ENCODE results near the gene PTPRN2.

PTPRN2 gene

GRCh38 chr7:158098125-158099030, 489.2 kb downstream of the PTPRN2 start:
- DNase-seq: no peak

DNA sequence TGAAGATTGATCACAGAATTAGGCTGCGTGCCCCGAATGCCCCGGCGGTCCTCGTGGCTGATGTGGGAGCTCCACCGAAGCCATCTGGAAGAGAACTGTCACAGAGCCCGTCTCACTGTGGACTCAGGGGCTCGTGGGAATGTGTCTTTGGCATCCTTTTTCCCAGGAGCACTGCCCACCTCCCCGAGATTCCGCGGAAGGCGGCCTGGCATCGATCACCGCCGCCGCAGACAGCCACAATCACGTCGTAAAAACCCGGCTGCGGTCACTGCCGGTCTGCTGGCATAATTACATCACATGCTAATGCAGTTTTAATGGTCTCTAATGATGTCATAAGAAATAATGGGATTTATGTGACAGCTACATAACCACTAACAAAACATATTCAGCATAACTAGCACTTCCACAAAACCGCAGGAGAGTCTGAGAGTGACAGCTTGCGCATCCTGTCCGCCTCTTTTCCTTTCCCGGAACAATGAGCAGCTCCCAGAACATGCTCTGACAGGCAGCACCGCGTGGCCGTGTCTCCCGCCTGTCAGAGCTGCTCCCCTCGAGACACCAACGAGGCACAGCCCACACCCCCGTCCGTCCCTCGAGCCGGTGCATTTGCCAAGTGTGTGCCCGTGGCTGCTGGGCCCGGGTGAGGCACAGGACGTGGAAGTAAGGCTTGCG, 490.0 kb downstream of the PTPRN2 start:
- no peak for DNase-seq

DNA sequence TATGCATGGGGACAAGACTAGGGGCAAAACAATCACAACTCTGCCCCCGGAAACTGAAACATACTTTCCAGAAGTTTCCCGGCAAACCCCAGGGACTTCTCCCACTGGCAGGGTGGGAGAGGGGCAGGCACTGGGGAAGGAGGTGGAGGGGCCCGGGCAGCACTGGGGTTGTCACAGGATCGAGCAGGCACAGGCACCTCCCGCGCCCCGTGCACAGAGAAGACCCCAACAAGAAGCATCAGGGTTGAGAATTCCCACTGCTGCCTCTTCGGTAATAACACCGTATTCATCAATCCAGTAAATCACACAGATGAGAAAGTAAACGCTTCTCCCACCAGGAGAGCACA, 490.5 kb downstream of the PTPRN2 start:
- DNase-seq: no peak

DNA sequence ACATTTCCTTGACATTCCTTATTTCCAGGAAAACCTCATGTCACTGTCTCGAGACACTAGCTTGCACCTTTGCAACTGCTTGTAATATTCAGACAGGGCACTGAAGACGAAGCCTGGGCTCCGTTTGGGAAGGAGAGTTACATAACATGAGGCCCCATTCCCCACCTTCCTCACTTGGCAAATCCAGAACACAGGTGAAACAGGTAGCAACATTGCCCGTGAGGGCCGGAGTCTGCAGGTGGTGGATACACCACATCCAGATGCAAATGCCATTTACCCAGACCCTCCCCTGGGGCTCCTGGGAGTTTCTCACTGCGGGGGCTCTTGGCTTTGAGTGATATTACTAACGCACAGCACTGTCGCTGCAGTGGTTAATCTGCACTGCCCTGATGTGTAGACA, 491.0 kb downstream of the PTPRN2 start:
- no peak for DNase-seq

DNA sequence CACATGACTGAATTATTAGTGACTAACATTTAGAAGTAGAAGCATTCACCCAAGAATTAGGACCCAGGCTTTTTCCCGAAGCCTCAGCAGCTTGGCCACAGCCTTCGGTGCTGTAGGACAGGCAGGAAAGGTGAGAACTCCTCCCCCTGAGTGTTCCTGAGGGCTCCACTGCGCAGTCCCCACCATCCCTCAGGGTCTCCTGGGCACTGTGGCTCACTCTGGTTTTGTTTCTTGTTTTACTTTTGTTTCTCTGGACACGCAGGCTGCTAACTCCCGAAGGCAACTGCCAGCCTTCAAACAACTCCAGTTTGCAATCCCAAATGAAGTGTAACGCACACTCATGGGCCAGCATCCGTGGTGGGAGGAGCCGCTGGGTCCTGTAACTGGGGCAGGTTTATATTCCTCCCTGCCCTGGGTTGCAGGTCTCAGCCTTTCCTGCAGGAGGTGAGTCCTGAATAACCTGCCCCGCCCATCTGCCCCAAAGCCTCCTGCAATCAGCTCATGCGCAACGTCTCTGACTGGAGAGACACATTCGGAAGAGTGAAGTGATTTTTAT, 492.9 kb downstream of the PTPRN2 start:
- no peak for DNase-seq

- no peak for DNase-seq
Observed at GRCh38 chr7:158094046-158094445, 493.6 kb downstream of the PTPRN2 start.

- no peak for DNase-seq
Observed at GRCh38 chr7:158093156-158093796, 494.3 kb downstream of the PTPRN2 start.

DNA sequence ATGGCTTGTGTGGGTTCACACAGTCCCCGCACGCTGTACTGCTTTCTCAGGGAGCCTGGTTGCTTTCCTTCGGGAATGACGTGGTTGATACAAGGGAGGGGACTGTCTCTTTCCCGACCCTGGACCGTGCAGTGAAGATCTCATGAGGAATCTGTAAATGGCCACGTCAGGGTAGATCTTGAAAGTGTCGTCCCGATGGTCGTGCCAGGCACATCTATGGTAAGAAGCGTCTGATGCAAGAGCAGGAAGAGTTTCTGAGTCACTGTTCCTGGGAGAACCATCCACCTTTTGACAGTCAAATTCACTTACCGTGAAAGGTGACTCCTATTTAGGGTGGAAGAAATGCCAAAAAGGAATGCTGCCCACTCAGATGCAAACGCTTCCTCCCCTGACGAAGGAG, 500.4 kb downstream of the PTPRN2 start:
- DNase-seq: no peak

DNA sequence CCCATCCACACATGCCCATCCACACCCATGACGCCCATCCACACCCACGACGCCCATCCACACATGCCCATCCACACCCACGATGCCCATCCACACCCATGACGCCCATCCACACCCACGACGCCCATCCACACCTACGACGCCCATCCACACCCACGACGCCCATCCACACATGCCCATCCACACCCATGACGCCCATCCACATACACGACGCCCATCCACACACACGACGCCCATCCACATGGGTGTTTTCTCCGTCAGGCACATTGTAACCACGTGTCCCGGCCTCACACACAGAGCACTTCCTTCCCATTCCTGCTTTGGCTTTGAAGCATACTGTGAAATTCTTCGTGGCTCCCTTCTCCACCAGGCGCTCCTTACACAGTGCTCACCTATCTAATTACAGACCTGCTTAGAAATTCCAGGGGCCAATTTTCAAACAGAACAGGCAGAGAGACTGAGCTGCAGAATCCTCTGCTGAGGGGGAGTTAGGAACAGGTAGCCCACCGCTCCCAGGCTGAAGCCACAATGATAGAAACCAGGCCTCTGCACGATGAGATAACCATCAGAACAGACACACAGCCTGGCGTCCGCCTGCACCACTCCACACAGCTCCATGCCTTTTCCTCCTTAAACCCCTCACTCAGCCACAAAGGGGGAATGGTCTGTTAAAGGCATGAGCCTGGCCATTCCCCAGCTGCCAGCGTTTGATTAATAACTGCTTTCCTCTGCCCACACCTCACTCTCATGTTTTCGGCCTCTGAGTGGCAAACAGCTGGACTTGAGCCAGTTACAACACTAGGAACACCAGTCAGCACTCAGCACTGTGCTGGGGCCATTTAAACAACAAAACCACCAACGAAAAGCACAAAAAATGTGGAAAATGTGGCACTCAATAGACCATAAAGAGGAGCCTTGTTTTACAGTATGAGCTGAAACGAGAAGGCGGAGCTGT, 501.6 kb downstream of the PTPRN2 start:
- DNase-seq: no peak

DNA sequence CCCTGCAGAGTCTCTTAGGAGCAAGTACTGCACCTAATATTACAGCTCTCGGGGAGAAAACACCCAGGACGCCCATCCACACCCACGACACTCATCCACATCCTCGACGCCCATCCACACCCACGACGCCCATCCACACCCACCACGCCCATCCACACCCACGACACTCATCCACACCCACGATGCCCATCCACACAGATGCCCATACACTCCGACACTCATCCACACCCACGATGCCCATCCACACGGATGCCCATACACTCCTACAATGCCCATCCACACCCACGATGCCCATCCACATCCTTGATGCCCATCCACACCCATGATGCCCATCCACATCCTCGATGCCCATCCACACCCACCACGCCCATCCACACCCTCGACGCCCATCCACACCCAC, 503.1 kb downstream of the PTPRN2 start:
- DNase-seq: no peak

GRCh38 chr7:158083526-158084310, 503.9 kb downstream of the PTPRN2 start:
- DNase-seq: no peak

DNA sequence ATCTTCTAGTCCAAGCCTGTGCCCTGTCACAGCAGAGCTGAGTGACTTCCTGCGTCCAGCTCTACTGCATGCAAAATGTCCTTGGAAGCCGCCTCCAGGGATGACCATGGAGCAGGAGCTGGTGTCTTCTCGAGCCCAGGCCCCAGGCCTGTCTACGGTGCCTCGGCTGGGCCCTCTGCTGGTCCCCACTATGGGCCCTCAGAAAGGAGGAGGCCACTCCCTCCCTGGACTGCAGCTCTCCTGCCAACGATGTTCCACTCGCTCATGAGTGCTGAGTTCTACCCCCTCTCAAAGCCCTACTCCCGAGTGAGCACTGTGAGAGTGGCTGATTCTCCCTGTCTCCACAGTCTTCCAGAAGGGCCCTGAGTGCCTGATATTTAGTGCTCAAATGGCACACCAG, 504.9 kb downstream of the PTPRN2 start:
- no peak for DNase-seq

GRCh38 chr7:158080899-158081445, 506.7 kb downstream of the PTPRN2 start:
- no peak for DNase-seq

DNA sequence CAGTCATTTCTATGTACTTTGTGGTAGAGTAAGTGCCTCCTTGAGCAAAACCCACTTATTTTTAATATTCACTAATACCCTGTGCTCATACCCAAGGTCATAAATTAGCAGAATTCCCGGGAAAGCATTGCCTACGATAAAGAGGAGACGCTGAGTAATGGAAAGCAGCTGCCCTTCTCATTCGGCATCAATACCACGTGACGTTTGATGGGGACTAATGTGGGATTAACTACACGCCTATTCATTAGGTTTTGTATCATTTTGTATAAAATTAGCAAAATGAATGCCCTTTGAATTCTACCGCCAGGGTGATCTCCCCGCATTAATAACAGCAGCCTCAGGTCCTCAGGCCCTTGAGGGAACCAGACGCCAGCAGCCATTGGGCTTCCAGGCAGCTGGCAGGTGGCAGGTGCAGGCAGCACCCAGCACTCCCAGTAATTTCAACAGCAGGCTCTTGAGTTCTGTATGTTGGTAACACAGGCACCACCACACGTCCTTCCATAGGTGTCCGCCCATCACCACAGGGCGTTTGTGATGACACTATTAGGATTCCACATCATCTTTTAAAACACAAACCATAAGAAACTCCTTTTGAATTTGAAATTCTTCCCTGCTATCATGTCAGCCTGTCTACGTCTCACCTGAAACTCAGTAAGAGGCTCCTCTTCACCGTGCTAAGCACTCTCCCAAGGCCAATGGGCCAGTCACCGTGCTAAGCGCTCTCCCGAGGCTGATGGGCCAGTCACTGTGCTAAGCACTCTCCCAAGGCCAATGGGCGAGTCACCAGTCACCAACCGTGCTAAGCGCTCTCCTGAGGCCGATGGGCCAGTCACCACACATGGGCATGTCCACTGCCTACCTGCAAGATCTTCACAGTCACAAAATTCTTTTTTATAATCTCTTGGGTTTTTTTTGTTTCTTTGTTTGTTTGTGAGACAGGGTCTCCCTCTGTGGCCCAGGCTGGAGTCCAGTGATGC, 509.4 kb downstream of the PTPRN2 start:
- no peak for DNase-seq

- no peak for DNase-seq
Observed at GRCh38 chr7:158077151-158077840, 510.3 kb downstream of the PTPRN2 start.

DNA sequence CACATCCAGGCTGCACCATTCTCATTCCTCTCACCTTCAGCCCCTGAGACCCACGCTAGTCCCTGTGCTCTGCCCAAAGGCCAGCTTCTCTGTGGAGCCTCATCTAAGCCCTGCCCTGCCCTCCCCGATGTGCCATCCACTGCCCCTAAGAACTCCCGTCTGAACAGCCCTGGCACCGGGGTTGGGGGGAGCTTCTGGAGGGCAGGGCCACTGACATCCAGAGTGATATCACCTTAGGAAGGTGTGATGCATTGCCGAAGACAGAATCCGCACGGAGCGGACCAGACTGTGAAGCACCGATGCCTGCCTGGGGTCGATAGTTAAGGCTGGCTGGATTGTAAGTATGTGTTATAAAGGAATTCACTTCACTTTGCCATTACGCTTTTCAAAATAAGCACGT, 511.0 kb downstream of the PTPRN2 start:
- DNase-seq: no peak

- no peak for DNase-seq
Observed at GRCh38 chr7:158076215-158076614, 511.4 kb downstream of the PTPRN2 start.

DNA sequence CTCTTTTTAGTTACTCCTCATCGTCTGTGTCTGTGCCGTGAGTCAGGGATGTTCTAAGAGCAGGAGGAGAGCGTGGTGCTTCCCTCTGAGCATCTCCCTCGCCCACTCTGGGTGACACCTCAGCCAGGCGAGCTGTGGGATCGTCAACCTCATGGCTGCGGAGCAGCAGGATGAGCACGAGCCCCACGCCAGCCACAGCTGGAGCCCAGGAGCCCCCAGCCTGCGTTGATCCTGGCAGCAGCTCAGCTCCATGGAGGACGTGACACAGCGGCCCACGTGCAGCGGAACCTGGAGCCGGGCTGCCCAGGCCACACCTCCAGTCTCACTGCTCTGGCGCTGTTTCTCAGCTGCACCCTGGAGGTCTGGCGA, 512.0 kb downstream of the PTPRN2 start:
- DNase-seq: no peak

- DNase-seq: no peak
Observed at GRCh38 chr7:158074896-158075632, 512.6 kb downstream of the PTPRN2 start.
